Ovary (tissue), 9 donors: ENCODE measurements around the gene BCORL1. TPM values are rescaled to one million over a fixed set of nuclear protein-coding genes. Genes with fewer than 3 reads are reported as not detected.

Source experiments
- DNase-seq, 5 donors: peaks; one replicate each; pipeline ENCODE4 v3.0.0-alpha.2; 2019 to 2020
- H3K27ac ChIP-seq, 2 donors: fragments of 200-600 bp; one replicate each; pipeline versions ENCODE4 v1.5.1 to v1.8.0; 2019 to 2022
- H3K27me3 ChIP-seq: fragments of 200-600 bp; one replicate; pipeline ENCODE4 v1.8.0; 2022
- H3K36me3 ChIP-seq: fragments of 200-600 bp; sonication (generic); one replicate; pipeline ENCODE4 v1.5.1; 2019
- H3K4me1 ChIP-seq: one replicate; pipeline ENCODE4 v1.8.1; 2013; ENCODE audit warnings: mild to moderate bottlenecking, moderate library complexity; ENCODE audit not compliant: insufficient read depth
- H3K4me3 ChIP-seq: fragments of 200-600 bp; sonication (generic); one replicate; pipeline ENCODE4 v1.5.1; 2017
- H3K9me3 ChIP-seq, 2 donors: fragments of 200-600 bp in 1 of 2; sonication (generic) in 1 of 2; one replicate each; pipeline versions ENCODE4 v1.5.1 to v1.8.1; 2013 to 2019; ENCODE audit warnings: mild to moderate bottlenecking in 1 of 2, moderate library complexity in 1 of 2
- EP300 ChIP-seq: sonication (generic); formaldehyde crosslinking; IDR thresholded peaks from one replicate; pipeline ENCODE4 v1.6.1; 2017; ENCODE audit warnings: antibody characterized with exemption
- POLR2A ChIP-seq: fragments of 450-650 bp; IDR thresholded peaks from one replicate; pipeline ENCODE4 v1.6.1; 2017; ENCODE audit warnings: antibody characterized with exemption, mild to moderate bottlenecking, moderate library complexity
- WGBS, 3 donors: extraction: QIAGEN DNeasy Blood & Tissue Kit in 1 of 3; methylation state at CpG; one replicate each; pipeline versions ENCODE4 v1.1.5 to v1.1.7; 2013 to 2017; 5-methylcytosine and 5-hydroxymethylcytosine counted together
- intact Hi-C, 4 donors: fragments of 100-400 bp; cut with DNase I; formaldehyde crosslinking; loops; one replicate each; pipeline versions ENCODE4 v1.11.0 to v1.15.1; 2022 to 2023
- polyA plus RNA-seq, 2 donors: library from polyadenylated mRNA; stranded (reverse); fragments of 200-250 nt in 1 of 2; fragments of 350-450 nt in 1 of 2; fragmentation: Illumina TruSeq in 1 of 2; extraction: RNeasy Lipid Tissue Mini Kit (QIAGEN cat#74804) in 1 of 2; gene quantifications; one replicate each; pipeline ENCODE4 v1.2.3, GENCODE V29; 2013 to 2014
- total RNA-seq, 7 donors: library from RNA; depleted of rRNA in 2 of 7; stranded (reverse); fragments of >200 nt in 2 of 7; fragmentation: NEBNext Ultra II Directional in 3 of 7; extraction: Animal tissue kit (Norgen Biotek cat#: 25700) in 3 of 7; gene quantifications; one replicate each; pipeline versions ENCODE4 v1.1.0 to v1.2.4, GENCODE V29; 2016 to 2023
- TF ChIP-seq, protein P1 (sequence below), 3 donors: fragments of 450-650 bp in 2 of 3; fragments of 200-600 bp in 1 of 3; IDR thresholded peaks; one replicate each; pipeline versions ENCODE4 v1.5.1 to v1.8.0; 2016 to 2022; ENCODE audit warnings: antibody characterized with exemption in 3 of 3, mild to moderate bottlenecking in 1 of 3
- donor health status: DM: no; HTN: no; CAD: no; lungs with moderate emphysema.
- donor health status: DM: no; HTN: no; CAD: no.
- donor health status: Bipolar disorder and iron deficiency.
- donor health status: DM: yes; HTN: yes; CAD: no.
- donor health status: DM: no; HTN: no; CAD: no.
- donor health status: DM: yes; HTN: yes; CAD: no.

Gene BCORL1
- total and polyA plus RNA-seq, 9 donors: 3.3 to 45.1 (median 19.3) TPM

DNA sequence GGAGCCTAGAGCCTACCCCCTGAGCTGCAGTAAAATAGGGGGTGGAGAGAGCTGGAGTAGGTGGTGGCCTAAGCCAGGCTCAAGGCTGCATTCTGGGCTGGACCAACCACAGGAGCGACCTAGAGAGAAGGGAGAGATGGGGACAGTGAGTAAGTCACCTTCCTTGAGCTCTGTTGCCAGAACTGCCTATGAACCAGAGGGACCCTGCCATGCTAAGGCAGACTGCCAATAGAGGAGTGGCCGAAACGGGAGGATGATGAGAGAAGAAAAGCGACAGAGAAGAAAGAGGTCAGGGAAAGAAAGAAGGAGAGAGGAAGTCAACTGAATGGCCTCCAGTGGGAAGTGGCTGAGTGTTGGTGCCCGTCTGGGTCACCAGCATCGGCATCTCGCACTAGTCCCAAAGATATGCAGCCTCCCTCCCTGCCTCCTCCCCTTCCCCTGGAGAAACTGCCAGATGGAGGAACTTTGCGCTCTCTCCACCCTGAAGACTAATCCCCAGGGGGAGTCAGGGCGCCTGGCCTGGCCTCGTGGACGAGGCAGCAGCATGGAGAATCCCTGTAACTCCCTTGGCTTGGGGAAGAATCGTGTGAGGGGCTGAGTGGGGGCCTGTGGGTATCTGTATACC is 99.1 kb downstream of the BCORL1 start:
- no peaks in the 10 kb centered on the region for H3K9me3 ChIP-seq
- H3K4me3 ChIP-seq: no peak overlapping the region
- 42 to 53% (median 50%) methylated on average over 12 of the region's 12 CpGs for WGBS, 3 donors
- intact Hi-C loops: loop anchor here (2.0 to 10.0 kb wide), 4 partner anchors 39 to 111 kb away; partner anchors contain the start of gene RAB33A (in 3 of the 4)
- no peaks in the 10 kb centered on the region for H3K36me3 ChIP-seq
- H3K27me3 ChIP-seq: no peaks in the 10 kb centered on the region
- TF ChIP-seq POLR2A (no peak), EP300 (no peak)
- TF ChIP-seq, protein P1, sequence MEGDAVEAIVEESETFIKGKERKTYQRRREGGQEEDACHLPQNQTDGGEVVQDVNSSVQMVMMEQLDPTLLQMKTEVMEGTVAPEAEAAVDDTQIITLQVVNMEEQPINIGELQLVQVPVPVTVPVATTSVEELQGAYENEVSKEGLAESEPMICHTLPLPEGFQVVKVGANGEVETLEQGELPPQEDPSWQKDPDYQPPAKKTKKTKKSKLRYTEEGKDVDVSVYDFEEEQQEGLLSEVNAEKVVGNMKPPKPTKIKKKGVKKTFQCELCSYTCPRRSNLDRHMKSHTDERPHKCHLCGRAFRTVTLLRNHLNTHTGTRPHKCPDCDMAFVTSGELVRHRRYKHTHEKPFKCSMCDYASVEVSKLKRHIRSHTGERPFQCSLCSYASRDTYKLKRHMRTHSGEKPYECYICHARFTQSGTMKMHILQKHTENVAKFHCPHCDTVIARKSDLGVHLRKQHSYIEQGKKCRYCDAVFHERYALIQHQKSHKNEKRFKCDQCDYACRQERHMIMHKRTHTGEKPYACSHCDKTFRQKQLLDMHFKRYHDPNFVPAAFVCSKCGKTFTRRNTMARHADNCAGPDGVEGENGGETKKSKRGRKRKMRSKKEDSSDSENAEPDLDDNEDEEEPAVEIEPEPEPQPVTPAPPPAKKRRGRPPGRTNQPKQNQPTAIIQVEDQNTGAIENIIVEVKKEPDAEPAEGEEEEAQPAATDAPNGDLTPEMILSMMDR (IDR thresholded peaks at IDR 0.05): no peak
- peak overlapping the region in 1 of 2 donors; percentile 64 for H3K27ac ChIP-seq
- peaks cover 6% of the 10 kb centered on the region for H3K4me1 ChIP-seq
- DNase-seq: no peak

DNA sequence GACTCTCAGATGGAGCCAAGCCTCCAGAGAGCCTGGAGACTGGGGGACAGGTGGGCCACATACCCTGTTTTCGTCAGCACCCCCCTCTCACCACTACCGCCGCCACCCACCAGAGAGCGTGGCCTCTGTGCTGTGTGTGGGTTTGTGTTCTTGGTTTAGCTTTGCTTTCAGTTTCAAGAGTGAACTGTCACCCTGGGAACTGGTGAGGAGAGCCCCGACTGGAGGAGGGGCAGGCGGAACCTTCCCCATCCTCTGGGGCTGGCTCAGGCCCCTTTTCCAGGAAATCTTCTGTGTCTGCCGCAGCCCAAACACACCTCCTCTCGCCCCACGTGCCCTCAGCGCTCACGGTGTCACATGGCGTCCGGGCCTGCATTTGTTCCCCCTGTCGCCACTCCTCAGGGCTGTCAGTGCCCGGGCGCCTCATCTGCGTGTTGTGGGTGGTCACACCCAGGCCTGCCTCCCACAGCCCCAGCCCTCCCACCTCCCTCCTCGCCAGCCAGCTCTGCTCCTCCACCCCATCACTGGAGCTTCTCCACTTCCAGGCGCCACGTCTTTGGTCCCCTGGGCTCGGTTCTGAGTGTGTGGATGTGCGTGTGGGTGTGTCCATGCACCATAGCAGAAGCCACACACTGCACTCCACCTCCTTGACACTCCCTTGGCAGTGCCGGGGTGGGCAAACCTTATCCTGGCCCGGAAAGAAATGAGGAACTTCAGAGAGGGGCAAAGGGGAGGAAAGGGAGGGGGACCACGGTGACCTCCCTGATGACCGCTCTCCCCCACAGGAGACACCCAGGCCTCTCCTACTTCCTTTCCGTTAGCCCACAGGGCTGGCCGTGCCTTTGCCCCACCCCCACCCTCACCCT is 100.0 kb downstream of the BCORL1 start:
- Histone ChIP-seq H3K27me3 (no peaks in the 10 kb centered on the region), H3K36me3 (no peaks in the 10 kb centered on the region), H3K9me3 (no peaks in the 10 kb centered on the region), H3K27ac (peak overlapping the region in 1 of 2 donors; percentile 64), H3K4me1 (peaks cover 6% of the 10 kb centered on the region), H3K4me3 (no peak overlapping the region)
- DNase-seq: peak in 3 of 5 donors; percentile 37 to 58 (median 50)
- no peak for TF ChIP-seq EP300
- no peak for TF ChIP-seq POLR2A
- TF ChIP-seq, protein P1 (IDR thresholded peaks at IDR 0.05): no peak
- 34 to 42% (median 39%) methylated on average over 28 of the region's 28 CpGs for WGBS, 3 donors
- intact Hi-C loops: loop anchor here (5.0 to 10.0 kb wide), 3 partner anchors 90 to 110 kb away; partner anchors contain the start of gene RAB33A (in 3 of the 4)

GRCh38 chrX:130083107-130083490 is 100.7 kb downstream of the BCORL1 start:
- DNase-seq: no peak
- Histone ChIP-seq H3K4me3 (no peak overlapping the region), H3K27ac (peak overlapping the region in 1 of 2 donors; percentile 64), H3K36me3 (no peaks in the 10 kb centered on the region), H3K27me3 (no peaks in the 10 kb centered on the region), H3K9me3 (no peaks in the 10 kb centered on the region), H3K4me1 (peaks cover 6% of the 10 kb centered on the region)
- intact Hi-C loops: loop anchor here (5.0 to 10.0 kb wide), 3 partner anchors 89 to 109 kb away; partner anchors contain the start of gene RAB33A (in 3 of the 4)
- WGBS, 3 donors: 22 to 40% (median 37%) methylated on average over 7 of the region's 7 CpGs
- TF ChIP-seq, protein P1 (IDR thresholded peaks at IDR 0.05): no peak
- TF ChIP-seq POLR2A (no peak), EP300 (no peak)

- Histone ChIP-seq H3K36me3 (no peaks in the 10 kb centered on the region), H3K27me3 (no peaks in the 10 kb centered on the region), H3K27ac (peak overlapping the region in 1 of 2 donors; percentile 64), H3K4me1 (peaks cover 6% of the 10 kb centered on the region), H3K4me3 (no peak overlapping the region), H3K9me3 (no peaks in the 10 kb centered on the region)
- TF ChIP-seq EP300 (no peak), POLR2A (no peak)
- TF ChIP-seq, protein P1 (IDR thresholded peaks at IDR 0.05): no peak
- DNase-seq: no peak
- 76 to 85% (median 79%) methylated on average over 15 of the region's 15 CpGs for WGBS, 3 donors
- intact Hi-C loops: loop anchor here (5.0 to 10.0 kb wide), 3 partner anchors 88 to 108 kb away; partner anchors contain the start of gene RAB33A (in 3 of the 4)
Measured at GRCh38 chrX:130083656-130084382, 101.4 kb downstream of the BCORL1 start.
